Transverse colon (tissue), 4 donors: Measurements from ENCODE around the gene EPHA2. TPM values are rescaled to one million over a fixed set of nuclear protein-coding genes. Genes with fewer than 3 reads are reported as not detected.

Experiments used
- DNase-seq: peaks from one replicate; pipeline ENCODE4 v3.0.0-alpha.2; 2019
- H3K27ac ChIP-seq, 4 donors: fragments of 200-600 bp; sonication (generic); 2 replicates each; pipeline ENCODE4 v1.5.1; 2016 to 2018; ENCODE audit warnings: inconsistent platforms in 4 of 4
- H3K27me3 ChIP-seq: fragments of 200-600 bp; sonication (generic); 2 replicates; pipeline ENCODE4 v1.5.1; 2017; ENCODE audit warnings: inconsistent platforms
- H3K36me3 ChIP-seq, 4 donors: fragments of 200-600 bp; sonication (generic); 2 replicates each; pipeline ENCODE4 v1.5.1; 2017 to 2019; ENCODE audit warnings: inconsistent platforms in 4 of 4
- H3K4me1 ChIP-seq, 4 donors: fragments of 200-600 bp; sonication (generic); 2 replicates each; pipeline ENCODE4 v1.5.1; 2017 to 2020; ENCODE audit warnings: inconsistent platforms in 4 of 4
- H3K4me3 ChIP-seq, 4 donors: fragments of 200-600 bp; sonication (generic); 1 replicate in 1 of 4; 2 replicates in 3 of 4; pipeline versions ENCODE4 v1.5.1 to v1.6.1; 2017 to 2019; ENCODE audit warnings: inconsistent platforms in 4 of 4
- H3K9me3 ChIP-seq, 2 donors: fragments of 200-600 bp; sonication (generic); 2 replicates each; pipeline ENCODE4 v1.5.1; 2017 to 2019; ENCODE audit warnings: inconsistent platforms in 2 of 2
- CTCF ChIP-seq, 5 experiments: fragments of 200-600 bp in 3 of 5; fragments of 450-650 bp in 2 of 5; sonication (generic) in 3 of 5; IDR thresholded peaks; 1 replicate in 2 of 5; 2 replicates in 3 of 5; pipeline ENCODE4 v1.5.1; 2016 to 2017; ENCODE audit warnings: antibody characterized with exemption in 5 of 5, inconsistent platforms in 3 of 5, mild to moderate bottlenecking in 2 of 5, moderate library complexity in 1 of 5
- EP300 ChIP-seq: sonication (generic); formaldehyde crosslinking; IDR thresholded peaks from one replicate; pipeline ENCODE4 v1.6.1; 2017; ENCODE audit warnings: antibody characterized with exemption, low read depth
- POLR2A ChIP-seq: fragments of 450-650 bp; IDR thresholded peaks from one replicate; pipeline ENCODE4 v1.6.1; 2016; ENCODE audit warnings: antibody characterized with exemption, mild to moderate bottlenecking, moderate library complexity
- POLR2AphosphoS5 ChIP-seq, 3 donors: sonication (generic); formaldehyde crosslinking; IDR thresholded peaks; one replicate each; pipeline ENCODE4 v1.6.1; 2016; ENCODE audit warnings: antibody characterized with exemption in 3 of 3
- WGBS, 2 donors: methylation state at CpG; one replicate each; pipeline ENCODE4 v1.1.5; 2018; ENCODE audit warnings: low coverage in 1 of 2; 5-methylcytosine and 5-hydroxymethylcytosine counted together
- in situ Hi-C, 4 donors: fragments of 200-750 bp; cut with MboI; loops; one replicate each; pipeline versions ENCODE4 v1.15.0 to v1.15.1; 2017; ENCODE audit warnings: low sequenced_read_pairs in 3 of 4, low pct_ligation_motif_present in 1 of 4, low pct_unique_long_range_greater_than_20kb in 1 of 4
- intact Hi-C: fragments of 100-400 bp; cut with DNase I; formaldehyde crosslinking; loops from one replicate; pipeline ENCODE4 v1.15.1; 2023; ENCODE audit warnings: low total_unique reads
- total RNA-seq, 4 donors: library from RNA; depleted of rRNA; stranded (reverse); fragments of >200 nt; gene quantifications; one replicate each; pipeline ENCODE4 v1.1.0, GENCODE V29; 2016

EPHA2 gene
- total RNA-seq, 4 donors from 2014 or later, result 2.6 to 68.8 (median 30.5) TPM

- no peak overlapping the region for H3K27ac ChIP-seq
- intact Hi-C loops, result no loop called here
- peaks cover 0 to 9% (median 2%) of the 10 kb centered on the region in 4 donors for H3K36me3 ChIP-seq
- H3K4me1 ChIP-seq, result no peaks in the 10 kb centered on the region
- in situ Hi-C loops, result no loop called here
- TF ChIP-seq EP300 (no peak), POLR2A (no peak), POLR2AphosphoS5 (IDR thresholded peaks at IDR 0.05) (no peak), CTCF (IDR thresholded peaks at IDR 0.05) (no peak)
- no peaks in the 10 kb centered on the region for H3K27me3 ChIP-seq
- H3K9me3 ChIP-seq, result no peaks in the 10 kb centered on the region
- H3K4me3 ChIP-seq, result no peak overlapping the region
- WGBS, 2 donors, result 83 to 89% methylated on average over 2 to 26 of the region's 28 CpGs
- no peak for DNase-seq
These were observed 24.1 kb downstream of the EPHA2 start for GRCh38 chr1:16131636-16132324.

GRCh38 chr1:16130827-16131226 lies 25.0 kb downstream of the EPHA2 start:
- no peak overlapping the region for H3K4me3 ChIP-seq
- 93% methylated on average over 6 of the region's 6 CpGs; no CpG with 5 or more reads in 1 of the 2 donors for WGBS, 2 donors
- no peaks in the 10 kb centered on the region for H3K9me3 ChIP-seq
- H3K27ac ChIP-seq, result no peak overlapping the region
- in situ Hi-C loops (no loop called here), intact Hi-C loops (no loop called here)
- TF ChIP-seq POLR2AphosphoS5 (IDR thresholded peaks at IDR 0.05) (no peak), CTCF (IDR thresholded peaks at IDR 0.05) (no peak), POLR2A (no peak), EP300 (no peak)
- H3K36me3 ChIP-seq, result peaks cover 0 to 9% (median 2%) of the 10 kb centered on the region in 4 donors
- H3K4me1 ChIP-seq, result no peaks in the 10 kb centered on the region
- DNase-seq, result no peak
- H3K27me3 ChIP-seq, result no peaks in the 10 kb centered on the region

GRCh38 chr1:16129921-16130543 lies 25.8 kb downstream of the EPHA2 start:
- intact Hi-C loops, result no loop called here
- TF ChIP-seq POLR2A, result no peak
- in situ Hi-C loops, result no loop called here
- no peaks in the 10 kb centered on the region for H3K9me3 ChIP-seq
- DNase-seq, result no peak
- WGBS, 2 donors, result 83 to 92% methylated on average over 2 to 16 of the region's 16 CpGs
- peaks cover 0 to 9% (median under 1%) of the 10 kb centered on the region in 4 donors for H3K36me3 ChIP-seq
- no peak overlapping the region for H3K27ac ChIP-seq
- H3K27me3 ChIP-seq, result no peaks in the 10 kb centered on the region
- H3K4me1 ChIP-seq, result no peaks in the 10 kb centered on the region
- no peak overlapping the region for H3K4me3 ChIP-seq

GRCh38 chr1:16129316-16129715 lies 26.6 kb downstream of the EPHA2 start:
- no peaks in the 10 kb centered on the region for H3K27me3 ChIP-seq
- TF ChIP-seq POLR2A (no peak), POLR2AphosphoS5 (IDR thresholded peaks at IDR 0.05) (no peak), CTCF (IDR thresholded peaks at IDR 0.05) (no peak), EP300 (no peak)
- WGBS, 2 donors, result 85 to 90% methylated on average over 6 to 19 of the region's 19 CpGs
- no peak for DNase-seq
- in situ Hi-C loops (no loop called here), intact Hi-C loops (no loop called here)
- H3K4me3 ChIP-seq, result no peak overlapping the region
- no peaks in the 10 kb centered on the region for H3K9me3 ChIP-seq
- H3K36me3 ChIP-seq, result peaks cover 0 to 16% (median 0%) of the 10 kb centered on the region in 4 donors
- H3K4me1 ChIP-seq, result no peaks in the 10 kb centered on the region
- no peak overlapping the region for H3K27ac ChIP-seq
